COLO829 (cell line): ENCODE data around the gene LEMD3.

Experiments used
- DNase-seq: peaks from one replicate; pipeline ENCODE4 v3.0.0; 2012; ENCODE audit warnings: low spot score

The LEMD3 gene

GRCh38 chr12:65169320-65170208 lies at the start of gene LEMD3:
Gene LEMD3 (plus strand): TSS chr12:65169583. CDS start chr12:65169597, 14 bp downstream.
- peak; percentile 82 for DNase-seq

GRCh38 chr12:65121049-65121955 lies 48.1 kb upstream of the LEMD3 start, which contains the start of gene WIF1:
Gene WIF1 (minus strand): TSS chr12:65121305. CDS start chr12:65121191, 114 bp downstream.
- no peak for DNase-seq

GRCh38 chr12:65121956-65122469 lies 47.4 kb upstream of the LEMD3 start:
- no peak for DNase-seq

GRCh38 chr12:65122703-65123102 lies 46.7 kb upstream of the LEMD3 start:
- no peak for DNase-seq

- DNase-seq = no peak
Measured at GRCh38 chr12:65123435-65124063, 45.8 kb upstream of the LEMD3 start.

- no peak for DNase-seq
Measured at GRCh38 chr12:65125247-65125646, 44.1 kb upstream of the LEMD3 start.

GRCh38 chr12:65125975-65126374 lies 43.4 kb upstream of the LEMD3 start:
- no peak for DNase-seq

- no peak for DNase-seq
Measured at GRCh38 chr12:65126482-65126881, 42.9 kb upstream of the LEMD3 start.

GRCh38 chr12:65133879-65134278 lies 35.5 kb upstream of the LEMD3 start:
- DNase-seq = no peak

GRCh38 chr12:65139389-65139788 lies 30.0 kb upstream of the LEMD3 start:
- DNase-seq = no peak

- DNase-seq = no peak
Measured at GRCh38 chr12:65140738-65141137, 28.6 kb upstream of the LEMD3 start.

- DNase-seq = no peak
Measured at GRCh38 chr12:65147312-65147905, 22.0 kb upstream of the LEMD3 start.

GRCh38 chr12:65152012-65152411 lies 17.4 kb upstream of the LEMD3 start:
- no peak for DNase-seq

GRCh38 chr12:65152596-65152995 lies 16.8 kb upstream of the LEMD3 start:
- DNase-seq = no peak

- DNase-seq = no peak
Measured at GRCh38 chr12:65155784-65156183, 13.6 kb upstream of the LEMD3 start.

GRCh38 chr12:65156366-65156841 lies 13.0 kb upstream of the LEMD3 start:
- no peak for DNase-seq

- no peak for DNase-seq
Measured at GRCh38 chr12:65157091-65157490, 12.3 kb upstream of the LEMD3 start.

- no peak for DNase-seq
Measured at GRCh38 chr12:65162609-65163008, 6.8 kb upstream of the LEMD3 start.

- DNase-seq = no peak
Measured at GRCh38 chr12:65164244-65164643, 5.1 kb upstream of the LEMD3 start.

GRCh38 chr12:65164774-65165173 lies 4.6 kb upstream of the LEMD3 start:
- DNase-seq = no peak

GRCh38 chr12:65168681-65169319 lies 583 bp upstream of the LEMD3 start:
- no peak for DNase-seq
